Adipose tissue (tissue), 3 donors: ENCODE data around the gene KIAA0319L. TPM values are rescaled to one million over a fixed set of nuclear protein-coding genes. Genes with fewer than 3 reads are reported as not detected.
A peak's percentile ranks its signal among the peaks of the same experiment; 100 is the strongest.
"Not testable (repeated sequence)": the region's sequence is repeated elsewhere in the genome, so short reads cannot be mapped to it uniquely, and the experiment has no call there.

ENCODE experiments used
- H3K27ac ChIP-seq: one replicate; pipeline ENCODE4 v1.5.1; 2013; ENCODE audit warnings: low read depth, low read length
- WGBS, 3 donors: extraction: QIAGEN DNeasy Blood & Tissue Kit; methylation state at CpG; one replicate each; pipeline ENCODE4 v1.1.7; 2013; 5-methylcytosine and 5-hydroxymethylcytosine counted together
- polyA plus RNA-seq, 3 donors: library from polyadenylated mRNA; stranded (reverse); fragments of 200-250 nt; gene quantifications; one replicate each; pipeline ENCODE4 v1.2.3, GENCODE V29; 2013
- donor health status: healthy with polysubstance abuse.
- donor health status: Bipolar disorder and iron deficiency.
- donor health status: healthy.

The KIAA0319L gene
- polyA plus RNA-seq, 3 donors: 16.9 to 29.0 (median 19.8) TPM

DNA sequence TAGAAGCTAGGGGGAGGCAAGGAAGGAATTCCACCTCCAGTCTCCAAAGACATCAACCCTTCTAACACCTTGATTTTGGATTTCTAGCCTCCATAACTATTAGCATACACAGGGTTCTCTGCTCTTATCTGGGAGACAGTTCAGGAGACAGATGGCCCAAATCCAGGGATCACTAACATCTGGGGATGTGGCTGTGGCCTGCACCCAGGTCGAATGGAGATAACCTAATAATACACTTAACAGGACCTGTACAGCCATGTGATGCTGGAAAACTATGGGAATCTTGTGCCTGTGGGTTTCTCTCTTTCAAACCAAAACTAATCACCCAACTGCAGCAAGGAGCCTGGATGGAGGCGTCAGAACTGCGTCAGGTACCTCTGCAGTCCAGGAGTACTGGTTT lies 47.6 kb downstream of the KIAA0319L start:
- no peak overlapping the region for H3K27ac ChIP-seq
- WGBS, 3 donors: 86 to 92% (median 86%) methylated on average over 3 of the region's 3 CpGs

DNA sequence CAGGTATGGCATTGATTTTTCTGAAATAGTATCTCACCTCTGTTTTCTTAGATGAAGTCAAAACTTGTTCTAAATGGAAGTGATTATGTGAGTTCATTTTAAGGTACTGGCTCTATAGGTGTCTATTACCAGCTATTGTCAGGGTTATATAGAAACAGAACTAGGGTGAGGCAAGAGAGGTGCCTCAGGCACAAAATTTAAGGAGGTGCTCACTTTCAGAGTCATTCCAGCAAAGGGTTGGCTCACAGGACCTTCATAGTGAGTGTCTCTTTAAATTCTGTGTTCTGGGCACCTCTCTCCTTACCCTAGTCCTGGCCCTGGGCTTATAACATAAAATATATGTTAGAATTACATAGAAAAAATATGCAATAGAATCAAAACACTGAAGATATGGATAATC lies 49.3 kb downstream of the KIAA0319L start:
- peak overlapping the region; percentile 26 for H3K27ac ChIP-seq

- H3K27ac ChIP-seq: no peak overlapping the region
- WGBS, 3 donors: 64 to 75% (median 72%) methylated on average over 3 of the region's 3 CpGs
These were observed 50.0 kb downstream of the KIAA0319L start for GRCh38 chr1:35506960-35507912.

- H3K27ac ChIP-seq: no peak overlapping the region
- 72 to 78% (median 74%) methylated on average over 4 of the region's 4 CpGs for WGBS, 3 donors
These were observed 51.0 kb downstream of the KIAA0319L start for GRCh38 chr1:35505911-35506798.

- H3K27ac ChIP-seq: no peak overlapping the region
- 95 to 98% (median 95%) methylated on average over 2 of the region's 2 CpGs for WGBS, 3 donors
These were observed 55.0 kb downstream of the KIAA0319L start for GRCh38 chr1:35502242-35502641.

DNA sequence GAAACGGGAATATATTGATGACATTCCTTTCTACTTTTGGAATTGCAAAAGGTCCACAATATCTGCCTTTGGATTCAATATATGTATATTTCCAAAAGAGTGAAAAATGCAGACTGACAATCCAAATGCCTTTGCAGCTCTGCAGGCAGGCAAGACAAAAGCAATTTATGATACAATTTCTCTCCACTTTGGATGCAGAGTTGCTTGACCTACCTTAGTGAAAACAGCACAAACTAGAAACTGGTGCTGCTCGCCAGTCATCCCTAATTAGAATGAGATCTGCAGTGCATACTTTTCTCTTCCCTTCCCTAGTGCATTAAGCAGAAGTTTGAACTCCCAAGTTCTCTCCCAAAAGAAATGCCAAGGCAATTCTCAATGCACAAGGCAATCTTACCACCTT lies 56.8 kb downstream of the KIAA0319L start:
- H3K27ac ChIP-seq: no peak overlapping the region
- WGBS, 3 donors: 64 to 85% (median 83%) methylated on average over 2 of the region's 2 CpGs

DNA sequence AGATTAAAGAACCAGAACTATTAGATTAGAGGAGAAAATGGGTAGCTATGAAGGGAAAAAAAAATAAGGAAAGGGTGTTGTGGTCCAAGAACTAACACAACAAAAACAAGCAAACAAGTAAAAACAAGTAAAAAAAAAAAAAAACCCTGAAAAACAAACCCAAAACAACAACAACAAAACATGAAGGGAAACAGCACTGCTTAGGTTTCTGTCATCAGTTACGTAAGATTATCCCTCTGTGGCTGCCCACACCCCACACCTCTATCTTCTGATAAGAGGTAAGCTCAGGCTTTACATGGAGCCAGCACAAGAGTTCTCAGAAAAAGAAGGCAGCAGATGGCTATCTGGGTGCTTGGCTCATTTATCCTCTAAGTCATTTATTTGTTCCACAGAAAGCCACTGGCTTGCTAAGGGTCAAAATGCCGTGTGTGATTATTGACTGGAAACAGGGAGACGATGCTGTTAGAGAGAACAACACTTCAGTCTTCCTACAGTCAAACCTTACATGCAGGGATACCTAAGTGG lies 57.5 kb downstream of the KIAA0319L start:
- H3K27ac ChIP-seq: no peak overlapping the region
- WGBS, 3 donors: 11 to 75% (median 66%) methylated on average over 3 of the region's 3 CpGs

GRCh38 chr1:35499231-35499630 lies 58.0 kb downstream of the KIAA0319L start:
- H3K27ac ChIP-seq: no peak overlapping the region
- WGBS, 3 donors: 87 to 89% (median 87%) methylated on average over 4 of the region's 4 CpGs

DNA sequence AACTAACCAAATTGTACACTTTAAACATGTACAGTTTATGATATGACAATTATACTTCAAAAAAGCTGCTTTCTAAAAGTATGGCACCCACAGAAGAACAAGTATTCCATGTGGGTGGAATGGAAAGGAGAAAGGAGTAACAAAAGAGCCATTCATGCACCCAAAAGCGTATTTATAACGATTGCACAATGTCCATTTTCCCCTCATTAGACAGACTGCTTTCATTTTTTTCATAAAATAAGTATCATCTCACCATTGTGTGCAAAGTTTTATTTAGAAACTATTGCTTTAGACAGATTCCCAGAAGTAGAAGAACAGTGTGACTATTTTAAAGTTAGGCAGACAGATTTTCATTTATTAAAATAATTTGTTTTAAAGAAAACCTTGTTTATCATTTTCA lies 59.6 kb downstream of the KIAA0319L start:
- no peak overlapping the region for H3K27ac ChIP-seq
- 65 to 93% (median 83%) methylated on average over 2 of the region's 2 CpGs for WGBS, 3 donors

DNA sequence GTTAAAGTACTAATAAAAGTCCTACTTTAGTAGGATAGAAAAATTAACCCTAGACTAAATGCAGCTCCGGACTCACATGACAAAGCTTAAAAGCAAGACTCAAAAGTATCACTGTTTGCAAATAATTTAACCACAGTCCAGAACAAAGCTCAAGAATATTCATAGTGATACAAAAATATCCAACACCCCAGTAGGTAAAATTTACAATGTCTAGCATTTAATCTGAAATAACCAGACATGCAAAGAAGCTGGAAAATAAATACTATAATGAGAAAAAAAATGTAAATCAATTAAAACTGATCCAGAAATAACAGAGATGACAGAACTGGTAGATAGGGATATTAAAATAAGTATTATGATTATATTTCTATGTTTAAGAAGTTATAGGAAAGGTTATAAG lies 67.0 kb downstream of the KIAA0319L start:
- WGBS, 3 donors: 97 to 100% (median 98%) methylated on average over 1 of the region's 1 CpG
- H3K27ac ChIP-seq: no peak overlapping the region

- 10 to 50% (median 13%) methylated on average over 2 of the region's 2 CpGs for WGBS, 3 donors
- H3K27ac ChIP-seq: no peak overlapping the region
These were observed 68.9 kb downstream of the KIAA0319L start for GRCh38 chr1:35488336-35488735.

DNA sequence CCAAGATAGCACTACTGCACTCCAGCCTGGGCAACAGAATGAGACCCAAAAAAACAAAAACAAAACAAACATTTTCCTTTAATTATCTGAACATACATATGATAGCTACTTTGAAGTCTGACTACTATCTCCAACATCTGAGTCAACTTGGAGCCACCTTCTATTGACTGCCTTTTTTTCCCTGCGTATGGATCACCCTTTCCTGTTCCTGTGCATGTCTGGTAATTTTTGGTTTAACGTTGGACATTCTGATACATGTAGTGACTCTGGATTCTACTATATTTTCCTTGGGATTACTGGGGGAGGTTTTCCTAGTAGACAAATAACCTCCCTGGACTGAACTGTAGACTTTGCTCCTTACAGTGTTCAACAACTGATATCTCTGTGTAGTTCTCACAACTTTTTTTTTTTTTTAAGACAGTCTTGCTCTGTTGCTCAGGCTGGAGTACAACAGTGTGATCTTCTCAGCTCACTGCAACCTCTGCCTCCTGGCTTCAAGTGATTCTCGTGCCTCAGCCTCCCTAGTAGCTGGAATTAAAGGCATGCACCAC lies 70.3 kb downstream of the KIAA0319L start:
- H3K27ac ChIP-seq: no peak overlapping the region
- WGBS, 3 donors: 94 to 97% (median 94%) methylated on average over 3 of the region's 3 CpGs

DNA sequence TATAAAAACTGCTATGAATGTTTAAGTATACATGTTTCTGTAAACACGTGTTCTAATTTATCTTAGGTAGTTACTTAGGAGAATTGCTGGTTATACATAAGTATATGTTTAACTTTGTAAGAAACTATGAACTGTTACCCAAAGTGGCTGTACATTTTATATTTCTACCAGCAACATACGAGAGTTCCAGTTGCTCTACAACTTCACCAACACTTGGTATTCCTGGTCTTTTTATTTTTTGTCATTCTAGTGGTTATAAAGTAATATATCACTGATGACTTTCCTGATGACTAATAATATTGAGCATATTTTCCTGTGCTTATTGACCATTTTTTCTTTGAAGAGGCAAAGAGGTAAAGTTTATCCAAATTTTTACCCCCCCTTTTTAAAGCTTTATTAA lies 76.0 kb downstream of the KIAA0319L start:
- 96 to 97% (median 96%) methylated on average over 2 of the region's 2 CpGs for WGBS, 3 donors
- no peak overlapping the region for H3K27ac ChIP-seq

DNA sequence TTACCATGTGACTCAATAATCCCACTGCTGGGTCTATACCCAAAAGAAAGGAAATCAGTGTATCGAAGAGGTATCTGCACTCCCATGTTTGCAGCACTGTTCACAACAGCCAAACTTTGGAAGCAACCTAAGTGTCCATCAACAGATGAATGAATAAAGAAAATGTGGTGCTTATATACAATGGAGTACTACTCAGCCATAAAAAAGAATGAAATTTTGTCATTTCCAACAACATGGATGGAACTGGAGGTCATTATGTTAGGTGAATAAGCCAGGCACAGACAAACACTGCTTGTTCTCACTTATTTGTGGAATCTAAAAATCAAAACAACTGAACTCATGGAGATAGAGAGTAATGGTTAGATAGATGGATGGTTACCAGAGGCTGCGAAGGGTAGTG lies 79.3 kb downstream of the KIAA0319L start:
- no peak overlapping the region for H3K27ac ChIP-seq
- 90 to 97% (median 93%) methylated on average over 2 of the region's 2 CpGs for WGBS, 3 donors

DNA sequence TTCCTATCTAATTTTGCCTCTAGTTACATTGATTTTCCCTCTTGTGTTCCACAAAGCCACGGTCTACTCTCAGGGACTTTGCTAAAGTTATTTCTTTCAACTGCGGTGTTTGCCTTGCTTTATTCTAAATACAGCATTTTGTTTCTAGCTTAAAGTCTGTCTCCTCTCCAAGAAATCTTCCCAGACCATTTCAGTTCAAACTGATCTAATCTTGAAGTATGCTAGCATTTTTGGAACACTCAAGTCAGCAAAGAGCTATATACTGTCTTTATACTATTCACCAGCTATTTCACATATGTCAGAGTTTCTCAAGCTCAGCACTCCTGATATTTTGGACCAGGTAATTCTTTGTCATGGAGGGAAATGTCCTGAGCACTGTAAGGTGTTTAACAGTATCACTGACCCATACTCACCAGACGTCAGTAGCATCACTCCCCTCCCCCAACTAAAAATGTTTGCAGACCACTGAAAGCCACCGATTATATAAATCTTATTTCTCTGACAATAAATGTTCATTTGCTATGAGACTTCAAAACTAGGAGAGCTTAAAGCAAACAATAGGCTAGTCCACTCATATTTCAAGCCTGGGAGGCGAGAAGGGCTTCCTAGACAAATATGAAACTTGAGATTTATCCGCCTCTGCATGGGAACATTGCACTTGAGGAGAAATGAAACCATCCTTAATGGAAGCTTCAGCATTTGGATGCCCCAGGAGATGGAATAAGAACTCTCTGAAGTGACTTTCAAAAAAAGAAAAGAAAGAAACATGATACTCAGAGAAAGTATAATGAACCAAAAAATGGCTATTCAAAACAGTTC lies 81.1 kb downstream of the KIAA0319L start:
- H3K27ac ChIP-seq: no peak overlapping the region
- WGBS, 3 donors: 94 to 97% (median 97%) methylated on average over 6 of the region's 6 CpGs

GRCh38 chr1:35475356-35475755 lies 81.8 kb downstream of the KIAA0319L start:
- 91 to 98% (median 94%) methylated on average over 2 of the region's 2 CpGs for whole genome bisulfite sequencing, 3 donors
- no peak overlapping the region for H3K27ac ChIP-seq

GRCh38 chr1:35473216-35473615 lies 84.0 kb downstream of the KIAA0319L start:
- H3K27ac ChIP-seq: not testable (repeated sequence)
- WGBS, 3 donors: 90 to 95% (median 92%) methylated on average over 3 of the region's 3 CpGs
